ENCODE data around the gene TMEM121. TPM values are rescaled to one million over a fixed set of nuclear protein-coding genes. Genes with fewer than 3 reads are reported as not detected.

TMEM121 gene
- total RNA-seq, 2 donors from 2014 or later: 11.1 to 15.7 TPM

DNA sequence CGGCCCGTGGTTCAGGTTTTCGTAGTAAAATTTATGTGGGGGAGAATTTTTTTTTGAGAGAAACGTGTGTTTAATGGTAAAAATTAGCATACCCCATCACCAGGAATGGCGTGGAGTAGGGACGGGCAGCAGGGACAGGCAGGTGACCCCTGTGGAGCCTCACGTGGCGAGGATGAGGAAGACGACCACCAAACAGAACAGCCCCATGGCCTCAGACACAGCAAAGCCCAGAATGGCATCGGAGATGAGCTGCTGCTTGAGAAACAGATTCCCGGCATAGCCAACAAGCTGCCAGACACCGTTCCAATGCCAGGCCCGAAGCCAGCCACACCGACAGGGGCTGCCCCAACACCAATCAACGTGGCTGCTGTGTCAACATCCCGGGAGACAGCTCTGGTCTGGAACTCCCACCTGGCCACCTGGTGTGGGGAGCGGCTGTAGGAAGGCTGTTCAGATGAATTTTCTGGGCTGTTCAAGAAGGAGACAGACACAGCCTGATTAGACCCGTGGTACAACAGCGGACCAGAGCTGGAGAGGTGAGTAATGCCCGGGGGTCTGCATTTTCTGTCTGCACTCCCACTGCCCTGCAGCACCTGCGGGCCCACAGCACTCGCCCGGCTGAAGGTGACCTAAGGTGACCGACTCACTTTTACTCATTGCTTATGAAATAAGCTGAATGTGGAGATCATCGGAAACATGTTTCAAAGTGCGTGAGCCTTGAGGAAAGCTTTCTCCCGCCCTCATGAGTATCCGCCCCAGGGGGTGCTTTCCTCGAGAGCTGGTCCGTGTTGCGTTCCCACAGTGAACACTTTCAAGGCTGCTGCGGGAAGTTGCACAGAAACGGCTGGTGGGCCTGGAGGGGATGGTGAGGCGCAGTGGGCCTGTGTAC lies 10.6 kb downstream of the TMEM121 start:
- TF ChIP-seq, protein P1, sequence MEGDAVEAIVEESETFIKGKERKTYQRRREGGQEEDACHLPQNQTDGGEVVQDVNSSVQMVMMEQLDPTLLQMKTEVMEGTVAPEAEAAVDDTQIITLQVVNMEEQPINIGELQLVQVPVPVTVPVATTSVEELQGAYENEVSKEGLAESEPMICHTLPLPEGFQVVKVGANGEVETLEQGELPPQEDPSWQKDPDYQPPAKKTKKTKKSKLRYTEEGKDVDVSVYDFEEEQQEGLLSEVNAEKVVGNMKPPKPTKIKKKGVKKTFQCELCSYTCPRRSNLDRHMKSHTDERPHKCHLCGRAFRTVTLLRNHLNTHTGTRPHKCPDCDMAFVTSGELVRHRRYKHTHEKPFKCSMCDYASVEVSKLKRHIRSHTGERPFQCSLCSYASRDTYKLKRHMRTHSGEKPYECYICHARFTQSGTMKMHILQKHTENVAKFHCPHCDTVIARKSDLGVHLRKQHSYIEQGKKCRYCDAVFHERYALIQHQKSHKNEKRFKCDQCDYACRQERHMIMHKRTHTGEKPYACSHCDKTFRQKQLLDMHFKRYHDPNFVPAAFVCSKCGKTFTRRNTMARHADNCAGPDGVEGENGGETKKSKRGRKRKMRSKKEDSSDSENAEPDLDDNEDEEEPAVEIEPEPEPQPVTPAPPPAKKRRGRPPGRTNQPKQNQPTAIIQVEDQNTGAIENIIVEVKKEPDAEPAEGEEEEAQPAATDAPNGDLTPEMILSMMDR (IDR thresholded peaks at IDR 0.05): no peak
- peak; percentile 51 for TF ChIP-seq POLR2AphosphoS5 (IDR thresholded peaks at IDR 0.05)
- 55% methylated on average over 34 of the region's 34 CpGs for WGBS
- intact Hi-C loops (cut with DNase I): no loop called here
- peak; percentile 60 for DNase-seq (ENCODE audit: low spot score)
- no peaks in the 10 kb centered on the region for H3K9me3 ChIP-seq
- H3K4me3 ChIP-seq: no peak overlapping the region
- H3K36me3 ChIP-seq: no peaks in the 10 kb centered on the region
- no peaks in the 10 kb centered on the region for H3K27me3 ChIP-seq (replicated peaks; ENCODE audit: insufficient read depth)
- H3K27ac ChIP-seq: no peak overlapping the region
- H3K4me1 ChIP-seq (replicated peaks): no peaks in the 10 kb centered on the region

DNA sequence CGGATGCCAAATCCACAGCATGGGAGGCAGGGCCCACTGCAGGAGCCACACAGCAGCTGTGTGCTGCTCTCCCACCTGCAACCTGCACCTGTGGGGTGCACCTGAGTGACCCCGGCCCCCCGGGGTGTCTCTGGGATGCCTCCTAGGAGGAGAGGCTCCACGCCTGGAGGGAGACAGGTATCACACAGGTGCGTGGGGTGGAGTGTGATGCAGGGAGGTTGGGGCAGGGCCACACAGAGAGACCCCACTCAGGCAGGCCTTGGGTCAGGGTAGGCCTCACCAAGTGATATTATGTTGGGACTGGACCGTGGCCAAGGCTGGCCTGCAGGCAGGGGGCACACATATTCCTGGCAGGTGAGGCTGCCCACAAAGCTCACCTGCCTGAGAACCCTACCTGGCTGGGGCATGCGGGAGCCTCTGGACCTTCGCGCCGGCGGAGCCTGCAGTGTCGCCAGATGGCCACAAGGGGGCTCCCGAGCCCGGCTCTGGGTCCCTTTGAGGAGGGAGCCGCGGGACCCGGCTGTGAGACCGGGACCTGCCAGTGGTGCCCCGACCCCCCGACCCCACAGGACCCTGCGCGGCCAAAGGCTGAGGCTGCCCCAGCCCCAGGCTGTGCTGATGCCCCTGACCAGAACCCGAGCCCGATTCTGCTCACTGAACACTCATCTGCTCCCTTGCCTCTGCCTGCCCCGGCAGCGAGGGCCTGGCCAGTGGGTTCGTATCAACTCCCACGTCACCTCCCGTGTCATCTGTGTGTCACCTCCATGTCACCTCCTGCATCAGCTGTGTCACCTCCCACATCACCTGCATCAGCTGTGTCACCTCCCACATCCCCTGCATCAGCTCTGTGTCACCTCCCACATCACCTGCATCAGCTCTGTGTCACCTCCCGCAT lies 11.4 kb downstream of the TMEM121 start:
- no peak overlapping the region for H3K27ac ChIP-seq
- H3K4me1 ChIP-seq (replicated peaks): no peaks in the 10 kb centered on the region
- no peak for TF ChIP-seq POLR2A (IDR thresholded peaks at IDR 0.05)
- TF ChIP-seq, protein P1 (IDR thresholded peaks at IDR 0.05): peak; percentile 85 to 91 (median 89)
- DNase-seq (ENCODE audit: low spot score): no peak
- H3K9me3 ChIP-seq: no peaks in the 10 kb centered on the region
- no peak overlapping the region for H3K4me3 ChIP-seq
- no peaks in the 10 kb centered on the region for H3K27me3 ChIP-seq (replicated peaks; ENCODE audit: insufficient read depth)
- H3K36me3 ChIP-seq: no peaks in the 10 kb centered on the region
- WGBS: 19% methylated on average over 29 of the region's 30 CpGs
- intact Hi-C loops (cut with DNase I): no loop called here

DNA sequence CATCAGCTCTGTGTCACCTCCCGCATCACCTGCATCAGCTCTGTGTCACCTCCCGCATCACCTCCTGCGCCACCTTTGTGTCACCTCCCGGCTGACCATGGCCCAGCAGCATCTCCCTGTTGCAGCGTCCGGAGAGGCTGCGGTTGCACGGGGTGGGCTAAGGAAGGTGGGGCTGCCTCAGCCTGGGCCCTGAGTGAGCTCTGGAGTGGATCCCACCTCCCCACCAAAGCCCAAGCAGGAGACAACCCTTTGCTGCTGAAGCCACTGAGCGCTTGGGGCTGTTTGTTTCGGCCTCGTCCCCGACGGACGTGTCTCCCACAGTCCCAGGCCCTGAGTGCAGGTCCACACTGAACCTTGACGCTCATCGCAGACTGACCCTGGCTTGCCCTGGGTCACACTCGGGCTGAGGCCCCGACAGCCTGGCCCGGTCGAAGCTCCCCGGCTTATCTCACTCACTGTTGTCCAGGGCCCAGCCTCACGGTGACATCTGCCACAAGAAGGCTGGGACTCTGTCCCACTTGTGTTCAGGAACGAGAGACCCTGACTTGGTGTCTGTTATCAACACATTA lies 12.2 kb downstream of the TMEM121 start:
- Histone ChIP-seq H3K27me3 (replicated peaks; ENCODE audit: insufficient read depth) (no peaks in the 10 kb centered on the region), H3K36me3 (no peaks in the 10 kb centered on the region), H3K4me1 (replicated peaks) (no peaks in the 10 kb centered on the region), H3K4me3 (no peak overlapping the region), H3K9me3 (no peaks in the 10 kb centered on the region), H3K27ac (no peak overlapping the region)
- intact Hi-C loops (cut with DNase I): no loop called here
- WGBS: 89% methylated on average over 22 of the region's 23 CpGs
- DNase-seq (ENCODE audit: low spot score): no peak
- TF ChIP-seq, protein P1 (IDR thresholded peaks at IDR 0.05): no peak
- TF ChIP-seq POLR2A (IDR thresholded peaks at IDR 0.05): no peak
- no peak for TF ChIP-seq POLR2AphosphoS5 (IDR thresholded peaks at IDR 0.05)

DNA sequence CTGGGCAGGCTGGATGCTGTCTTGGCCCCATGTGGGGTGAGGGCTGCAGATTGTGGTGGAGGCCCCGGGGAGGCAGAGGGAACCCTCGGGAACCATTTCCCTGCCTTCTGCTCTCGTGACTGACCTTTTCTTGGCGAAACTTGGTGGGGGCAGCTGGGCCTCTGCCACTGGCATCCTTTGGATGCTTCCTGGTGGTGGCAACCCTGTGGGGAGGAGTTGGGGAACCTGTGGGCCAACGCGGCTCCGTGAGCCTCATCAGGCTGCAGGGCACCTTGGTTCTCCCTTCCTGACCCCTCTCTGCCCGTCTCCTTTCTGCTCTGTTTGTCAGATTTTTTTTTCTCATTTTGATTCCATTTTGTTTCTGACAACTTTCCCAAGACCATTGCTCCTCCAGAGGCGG lies 14.4 kb downstream of the TMEM121 start:
- intact Hi-C loops (cut with DNase I): no loop called here
- DNase-seq (ENCODE audit: low spot score): no peak
- no peaks in the 10 kb centered on the region for H3K36me3 ChIP-seq
- no peak for TF ChIP-seq POLR2A (IDR thresholded peaks at IDR 0.05)
- TF ChIP-seq, protein P1 (IDR thresholded peaks at IDR 0.05): no peak
- no peak for TF ChIP-seq POLR2AphosphoS5 (IDR thresholded peaks at IDR 0.05)
- no peaks in the 10 kb centered on the region for H3K4me1 ChIP-seq (replicated peaks)
- no peak overlapping the region for H3K4me3 ChIP-seq
- WGBS: 87% methylated on average over 9 of the region's 9 CpGs
- H3K27ac ChIP-seq: no peak overlapping the region
- H3K9me3 ChIP-seq: no peaks in the 10 kb centered on the region
- no peaks in the 10 kb centered on the region for H3K27me3 ChIP-seq (replicated peaks; ENCODE audit: insufficient read depth)

Data from prostate gland (tissue), 2 donors.